ENCODE measurements around the gene ELMO1.

DNA sequence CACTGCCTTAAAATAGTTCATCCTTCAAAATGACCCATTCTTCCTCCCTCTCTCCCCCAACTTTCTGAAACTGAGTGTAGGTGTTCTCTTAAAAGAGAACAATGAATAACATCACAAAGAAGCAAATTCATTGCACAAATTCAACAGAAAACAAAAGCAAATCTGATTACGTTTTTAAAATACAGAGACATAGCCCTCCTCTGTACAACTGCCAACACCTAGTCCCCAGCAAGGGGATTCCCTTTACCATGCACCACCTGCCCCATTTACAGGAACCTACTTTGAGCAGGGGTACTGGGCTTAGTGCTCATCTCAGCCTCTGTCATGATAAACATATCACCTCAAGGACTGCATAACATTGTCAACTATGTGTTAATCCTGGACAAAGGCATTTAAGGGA lies 421.6 kb downstream of the ELMO1 start:
- no peak for TF ChIP-seq CTCF (IDR thresholded peaks at IDR 0.05; ENCODE audit: borderline replicate concordance, extremely low read depth, low read length, poor library complexity, severe bottlenecking)
- no peak for TF ChIP-seq EZH2 (IDR thresholded peaks at IDR 0.05; ENCODE audit: borderline replicate concordance, low read depth, low read length, severe bottlenecking)

All from DND-41 (cell line).